Right lung (tissue), 5 donors: ENCODE measurements around the gene SOX6. TPM values are rescaled to one million over a fixed set of nuclear protein-coding genes. Genes with fewer than 3 reads are reported as not detected.

Source experiments
- DNase-seq, 2 donors: peaks; one replicate each; pipeline ENCODE4 v3.0.0-alpha.2; 2013
- polyA plus RNA-seq, 5 donors: library from polyadenylated mRNA; unstranded; fragments of 120-200 nt; gene quantifications; one replicate each; pipeline versions ENCODE4 v1.2.1 to v1.2.3, GENCODE V29; 2013; ENCODE audit warnings: inconsistent platforms in 1 of 5, low replicate concordance in 1 of 5; ENCODE audit not compliant: insufficient read length in 5 of 5, insufficient read depth in 1 of 5

The SOX6 gene
- polyA plus RNA-seq, 5 donors = 9.5 to 18.8 (median 17.2) TPM

GRCh38 chr11:16001044-16001568 lies 355.2 kb downstream of the SOX6 start:
- no peak for DNase-seq

- DNase-seq = no peak
Measured at GRCh38 chr11:16000065-16000464, 356.3 kb downstream of the SOX6 start.

GRCh38 chr11:15993345-15993744 lies 363.0 kb downstream of the SOX6 start:
- no peak for DNase-seq

- DNase-seq = no peak
Measured at GRCh38 chr11:15991215-15991614, 365.1 kb downstream of the SOX6 start.

- DNase-seq = no peak
Measured at GRCh38 chr11:15989685-15990084, 366.7 kb downstream of the SOX6 start.

GRCh38 chr11:15988693-15989231 lies 367.6 kb downstream of the SOX6 start:
- no peak for DNase-seq

GRCh38 chr11:15988016-15988550 lies 368.3 kb downstream of the SOX6 start:
- no peak for DNase-seq

- DNase-seq = no peak
Measured at GRCh38 chr11:15987046-15987445, 369.3 kb downstream of the SOX6 start.

GRCh38 chr11:15985860-15986139 lies 370.5 kb downstream of the SOX6 start:
- no peak for DNase-seq

- DNase-seq = no peak
Measured at GRCh38 chr11:15985127-15985859, 371.1 kb downstream of the SOX6 start.

GRCh38 chr11:15981292-15981691 lies 375.1 kb downstream of the SOX6 start:
- DNase-seq = no peak

- DNase-seq = no peak
Measured at GRCh38 chr11:15977116-15977515, 379.2 kb downstream of the SOX6 start.

- no peak for DNase-seq
Measured at GRCh38 chr11:15976433-15977045, 379.8 kb downstream of the SOX6 start.

- DNase-seq = no peak
Measured at GRCh38 chr11:15975742-15976141, 380.6 kb downstream of the SOX6 start.

GRCh38 chr11:15972838-15973237 lies 383.5 kb downstream of the SOX6 start:
- DNase-seq = no peak

- no peak for DNase-seq
Measured at GRCh38 chr11:15971215-15971546, 385.2 kb downstream of the SOX6 start.

GRCh38 chr11:15970506-15971214 lies 385.7 kb downstream of the SOX6 start:
- no peak for DNase-seq

GRCh38 chr11:15969701-15970329 lies 386.5 kb downstream of the SOX6 start:
- no peak for DNase-seq

- DNase-seq = no peak
Measured at GRCh38 chr11:15969281-15969680, 387.1 kb downstream of the SOX6 start.

GRCh38 chr11:15968461-15969130 lies 387.8 kb downstream of the SOX6 start:
- no peak for DNase-seq

- DNase-seq = no peak
Measured at GRCh38 chr11:15967966-15968365, 388.4 kb downstream of the SOX6 start.

- DNase-seq = no peak
Measured at GRCh38 chr11:15967166-15967565, 389.2 kb downstream of the SOX6 start.
